Stomach (tissue), 4 donors: ENCODE measurements around the gene ADARB2.

ENCODE experiments used
- CTCF ChIP-seq, 7 experiments: fragments of 450-650 bp in 4 of 7; fragments of 200-600 bp in 3 of 7; sonication (generic) in 3 of 7; IDR thresholded peaks; one replicate each; pipeline ENCODE4 v1.5.1; 2016 to 2019; ENCODE audit warnings: antibody characterized with exemption in 7 of 7, control low read depth in 2 of 7, mild to moderate bottlenecking in 1 of 7
- EP300 ChIP-seq: sonication (generic); formaldehyde crosslinking; IDR thresholded peaks from one replicate; pipeline ENCODE4 v1.6.1; 2017; ENCODE audit warnings: antibody characterized with exemption
- POLR2A ChIP-seq, 4 donors: fragments of 450-650 bp; IDR thresholded peaks; one replicate each; pipeline ENCODE4 v1.6.1; 2016; ENCODE audit warnings: antibody characterized with exemption in 4 of 4, control low read depth in 2 of 4, mild to moderate bottlenecking in 1 of 4, moderate library complexity in 1 of 4
- POLR2AphosphoS5 ChIP-seq, 3 donors: sonication (generic); formaldehyde crosslinking; IDR thresholded peaks; one replicate each; pipeline ENCODE4 v1.6.1; 2016; ENCODE audit warnings: antibody characterized with exemption in 3 of 3

GRCh38 chr10:1462521-1462920, 274.8 kb downstream of the ADARB2 start:
- TF ChIP-seq CTCF (IDR thresholded peaks at IDR 0.05) (no peak), POLR2AphosphoS5 (IDR thresholded peaks at IDR 0.05) (no peak), POLR2A (IDR thresholded peaks at IDR 0.05) (no peak), EP300 (no peak)
